Neural crest cell (in vitro differentiated cells): ENCODE results near the gene PTPRM. TPM values are rescaled to one million over a fixed set of nuclear protein-coding genes. Genes with fewer than 3 reads are reported as not detected.

Source experiments
- DNase-seq: peaks from one replicate; pipeline ENCODE4 v3.0.0; 2021; ENCODE audit warnings: low read depth, mixed read lengths, low spot score
- H3K27ac Mint-ChIP-seq: one replicate; pipeline ENCODE4 v1.8.0; 2021; ENCODE audit warnings: mild to moderate bottlenecking, mixed read lengths; ENCODE audit not compliant: unreplicated experiment
- H3K27me3 Mint-ChIP-seq: 2 replicates; pipeline ENCODE4 v1.8.0; 2021; ENCODE audit warnings: low read depth, mild to moderate bottlenecking, mixed read lengths
- H3K36me3 Mint-ChIP-seq: 2 replicates; pipeline ENCODE4 v1.8.0; 2021; ENCODE audit warnings: low read depth, mild to moderate bottlenecking, mixed read lengths
- H3K4me1 Mint-ChIP-seq: 2 replicates; pipeline ENCODE4 v1.8.0; 2021; ENCODE audit warnings: mixed read lengths
- H3K4me3 Mint-ChIP-seq: one replicate; pipeline ENCODE4 v1.8.0; 2021; ENCODE audit warnings: mild to moderate bottlenecking, mixed read lengths
- H3K9me3 Mint-ChIP-seq: 2 replicates; pipeline ENCODE4 v1.8.0; 2021; ENCODE audit warnings: mixed read lengths
- total RNA-seq: library from RNA; stranded (reverse); gene quantifications from 2 replicates; pipeline ENCODE4 v1.2.1, GENCODE V29; 2021
- TF ChIP-seq, protein P1 (sequence below): fragments of 200-600 bp; sonication (generic); conservative IDR thresholded peaks from 2 replicates; pipeline ENCODE4 v1.5.0; 2021; ENCODE audit warnings: antibody characterized with exemption, mild to moderate bottlenecking

The PTPRM gene
- total RNA-seq, 1 donor from 2014 or later = 7.7 TPM

DNA sequence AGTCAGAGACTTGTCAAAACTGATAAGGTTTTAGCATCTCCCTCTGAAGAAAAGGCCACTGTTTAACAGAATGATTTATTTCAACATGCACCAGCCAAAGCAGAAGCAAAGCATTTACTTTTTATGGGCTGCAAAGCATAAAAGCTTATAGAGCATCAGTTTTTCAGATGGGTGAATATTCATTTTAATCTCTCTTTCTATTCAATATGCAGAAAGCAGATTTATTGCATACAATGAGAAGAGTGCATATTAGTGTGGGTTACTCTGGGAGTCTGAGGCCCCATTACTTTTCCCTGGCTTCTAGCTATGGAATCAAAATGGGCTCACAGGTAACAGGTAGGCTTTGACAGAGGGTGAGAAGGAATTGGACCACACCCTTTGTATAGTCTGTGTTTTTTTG is 9.0 kb downstream of the PTPRM start:
- TF ChIP-seq, protein P1, sequence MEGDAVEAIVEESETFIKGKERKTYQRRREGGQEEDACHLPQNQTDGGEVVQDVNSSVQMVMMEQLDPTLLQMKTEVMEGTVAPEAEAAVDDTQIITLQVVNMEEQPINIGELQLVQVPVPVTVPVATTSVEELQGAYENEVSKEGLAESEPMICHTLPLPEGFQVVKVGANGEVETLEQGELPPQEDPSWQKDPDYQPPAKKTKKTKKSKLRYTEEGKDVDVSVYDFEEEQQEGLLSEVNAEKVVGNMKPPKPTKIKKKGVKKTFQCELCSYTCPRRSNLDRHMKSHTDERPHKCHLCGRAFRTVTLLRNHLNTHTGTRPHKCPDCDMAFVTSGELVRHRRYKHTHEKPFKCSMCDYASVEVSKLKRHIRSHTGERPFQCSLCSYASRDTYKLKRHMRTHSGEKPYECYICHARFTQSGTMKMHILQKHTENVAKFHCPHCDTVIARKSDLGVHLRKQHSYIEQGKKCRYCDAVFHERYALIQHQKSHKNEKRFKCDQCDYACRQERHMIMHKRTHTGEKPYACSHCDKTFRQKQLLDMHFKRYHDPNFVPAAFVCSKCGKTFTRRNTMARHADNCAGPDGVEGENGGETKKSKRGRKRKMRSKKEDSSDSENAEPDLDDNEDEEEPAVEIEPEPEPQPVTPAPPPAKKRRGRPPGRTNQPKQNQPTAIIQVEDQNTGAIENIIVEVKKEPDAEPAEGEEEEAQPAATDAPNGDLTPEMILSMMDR = no peak
- Mint-ChIP-seq H3K4me3 (no peak overlapping the region), H3K36me3 (no peaks in the 10 kb centered on the region), H3K27me3 (peaks cover 7% of the 10 kb centered on the region), H3K9me3 (no peaks in the 10 kb centered on the region), H3K4me1 (peaks cover 14% of the 10 kb centered on the region), H3K27ac (no peak overlapping the region)
- no peak for DNase-seq

DNA sequence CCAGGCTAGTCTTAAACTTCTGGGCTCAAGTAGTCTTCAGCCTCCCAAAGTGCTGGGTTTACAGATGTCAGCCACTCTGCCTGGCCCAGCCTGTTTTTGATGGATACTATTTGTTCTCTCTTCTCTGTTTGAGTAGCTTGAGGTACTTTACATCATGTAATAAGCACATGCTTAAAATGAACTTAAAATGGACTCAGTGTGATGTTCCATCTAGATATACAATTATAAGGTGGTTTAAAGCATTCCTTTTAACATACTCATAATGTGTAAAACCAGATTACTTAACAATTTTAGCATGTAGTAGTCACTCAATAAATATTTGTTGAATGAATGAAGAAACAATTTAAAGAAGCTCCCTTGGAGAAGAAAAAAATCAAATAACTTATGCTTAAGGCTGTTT is 9.6 kb downstream of the PTPRM start:
- Mint-ChIP-seq H3K36me3 (no peaks in the 10 kb centered on the region), H3K27ac (no peak overlapping the region), H3K4me3 (no peak overlapping the region), H3K27me3 (peaks cover 6% of the 10 kb centered on the region), H3K4me1 (peaks cover 14% of the 10 kb centered on the region), H3K9me3 (no peaks in the 10 kb centered on the region)
- no peak for DNase-seq
- TF ChIP-seq, protein P1 = no peak

DNA sequence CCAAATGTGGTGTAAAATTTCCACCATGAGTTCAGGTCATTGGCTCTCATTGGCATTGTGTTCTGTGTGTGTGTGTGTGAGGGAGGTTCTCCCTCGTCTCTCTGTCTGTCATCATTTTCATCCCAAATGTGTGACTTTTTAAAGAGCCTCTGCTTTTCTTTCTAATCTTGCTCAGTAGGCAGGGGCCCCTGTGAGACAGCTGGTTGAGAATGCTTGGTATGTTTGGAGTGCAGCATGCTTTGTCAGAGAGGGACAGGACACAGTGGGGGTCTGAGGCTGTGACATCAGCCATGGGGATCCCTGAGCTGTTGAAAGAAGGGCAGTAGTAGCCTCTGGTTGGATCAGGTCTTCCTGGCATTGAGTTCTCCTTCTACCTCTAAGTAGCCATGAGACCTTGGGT is 10.6 kb downstream of the PTPRM start:
- TF ChIP-seq, protein P1 = no peak
- peaks cover 14% of the 10 kb centered on the region for H3K4me1 Mint-ChIP-seq
- H3K27me3 Mint-ChIP-seq = peaks cover 6% of the 10 kb centered on the region
- H3K27ac Mint-ChIP-seq = no peak overlapping the region
- no peak for DNase-seq
- H3K9me3 Mint-ChIP-seq = no peaks in the 10 kb centered on the region
- no peak overlapping the region for H3K4me3 Mint-ChIP-seq
- H3K36me3 Mint-ChIP-seq = no peaks in the 10 kb centered on the region

DNA sequence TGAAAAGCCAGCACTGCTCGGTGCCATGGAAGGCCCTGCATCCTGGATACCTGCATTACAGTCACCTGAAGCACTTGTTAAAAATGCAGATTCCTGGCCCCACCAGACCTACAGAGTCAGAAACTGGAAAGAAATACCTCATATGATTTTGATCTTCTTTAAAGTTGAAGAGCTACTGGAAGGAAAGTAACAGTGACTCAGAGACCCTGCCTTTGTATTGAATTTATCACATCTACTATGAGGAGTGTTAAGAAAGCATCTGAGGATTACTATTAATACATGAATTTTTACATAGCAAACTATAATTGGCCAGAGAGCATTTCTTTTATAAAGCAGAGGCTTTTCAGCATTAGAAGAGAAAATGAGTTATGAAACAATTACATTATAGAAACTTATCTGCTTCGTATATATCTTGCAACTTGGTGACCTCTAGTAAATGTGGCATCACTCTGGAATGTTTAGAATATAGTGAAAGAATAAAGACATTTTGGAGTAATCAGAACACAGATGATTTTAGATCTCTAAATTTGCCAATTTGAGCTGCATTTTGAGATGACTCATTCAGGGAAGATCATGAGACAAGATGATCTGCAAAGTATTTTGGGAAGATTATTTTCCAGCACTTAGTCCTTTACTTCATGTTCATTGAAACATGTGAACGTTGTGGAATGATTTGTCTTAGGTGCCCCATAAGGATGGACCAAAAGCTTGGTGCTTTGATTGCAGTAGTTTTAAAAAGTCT is 12.2 kb downstream of the PTPRM start:
- H3K4me3 Mint-ChIP-seq = no peak overlapping the region
- H3K9me3 Mint-ChIP-seq = no peaks in the 10 kb centered on the region
- H3K27ac Mint-ChIP-seq = no peak overlapping the region
- peaks cover 9% of the 10 kb centered on the region for H3K4me1 Mint-ChIP-seq
- no peak for DNase-seq
- H3K36me3 Mint-ChIP-seq = no peaks in the 10 kb centered on the region
- H3K27me3 Mint-ChIP-seq = peaks cover 3% of the 10 kb centered on the region
- TF ChIP-seq, protein P1 = no peak

DNA sequence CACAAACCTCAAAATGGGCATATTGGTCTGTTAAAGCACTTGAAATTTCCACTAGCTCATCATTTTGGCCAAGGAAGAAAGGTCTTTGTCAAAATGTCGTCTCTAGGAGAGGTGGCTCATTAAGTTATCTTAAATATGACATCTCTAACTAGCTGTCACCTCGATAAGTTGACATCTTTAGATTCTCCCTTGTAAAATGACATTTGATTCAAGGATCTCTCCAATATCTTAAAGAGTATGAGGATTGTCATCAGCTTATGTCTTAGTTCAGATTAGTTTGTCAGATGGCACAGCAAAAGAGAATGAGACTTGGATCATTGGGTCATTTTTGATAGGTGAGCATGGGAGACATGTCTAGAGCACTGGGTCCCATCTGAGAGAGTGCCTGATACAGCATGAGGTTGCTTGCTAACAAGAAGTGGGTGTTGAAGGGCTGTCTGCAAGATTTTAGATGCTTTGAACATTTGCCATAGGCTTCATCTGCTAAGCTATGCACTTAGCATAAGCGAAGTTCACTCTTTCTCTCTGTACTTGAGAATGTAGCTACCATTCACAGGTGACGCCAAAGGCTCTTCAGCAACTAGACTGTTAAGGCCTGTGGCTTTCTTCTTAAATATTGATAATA is 12.9 kb downstream of the PTPRM start:
- no peak overlapping the region for H3K4me3 Mint-ChIP-seq
- peaks cover 2% of the 10 kb centered on the region for H3K27me3 Mint-ChIP-seq
- no peaks in the 10 kb centered on the region for H3K36me3 Mint-ChIP-seq
- peaks cover 13% of the 10 kb centered on the region for H3K4me1 Mint-ChIP-seq
- no peaks in the 10 kb centered on the region for H3K9me3 Mint-ChIP-seq
- TF ChIP-seq, protein P1 = no peak
- no peak for DNase-seq
- no peak overlapping the region for H3K27ac Mint-ChIP-seq
